GM23248 (cell line): ENCODE data around the gene CCDC102B.

ENCODE experiments used
- EZH2 ChIP-seq: fragments of 200-600 bp; sonication (generic); IDR thresholded peaks from 2 replicates; pipeline ENCODE4 v1.6.1; 2018; ENCODE audit warnings: antibody characterized with exemption, mild to moderate bottlenecking; ENCODE audit not compliant: insufficient read depth, poor library complexity, severe bottlenecking
- EZH2phosphoT487 ChIP-seq: fragments of 200-600 bp; sonication (generic); IDR thresholded peaks from 2 replicates; pipeline ENCODE4 v1.6.1; 2018; ENCODE audit warnings: antibody characterized with exemption, moderate library complexity, mild to moderate bottlenecking, low read depth; ENCODE audit not compliant: insufficient read depth

GRCh38 chr18:68797871-68798270 is at the start of gene CCDC102B:
- no peak for TF ChIP-seq EZH2phosphoT487
- no peak for TF ChIP-seq EZH2
